K562 (cell line): ENCODE measurements around the gene MYO15B. TPM values are rescaled to one million over a fixed set of nuclear protein-coding genes. Genes with fewer than 3 reads are reported as not detected.

Experiments
- ATAC-seq: fragments of 200-7000 bp; cut with Tn5 transposase; 3 replicates; pipeline ENCODE4 v1.9.1; 2020; ENCODE audit warnings: moderate library complexity
- BruUV-seq: library from RNA; stranded (reverse); fragments of 400-500 nt; replicated peaks from 2 replicates; lab custom pipeline; 2021; lab: Mats Ljungman, UMichigan
- CTCF ChIA-PET: fragments of 300-600 bp; formaldehyde crosslinking; extraction: SDS; loops from one replicate; lab custom pipeline; 2021; ENCODE audit warnings: low intra/inter-chr PET ratio; lab: Yijun Ruan, JAX
- POLR2A ChIA-PET: fragments of 300-600, 350-650 bp; sonication (Branson Sonifier 250); formaldehyde crosslinking; extraction: SDS; loops from one replicate; lab custom pipeline; 2021; ENCODE audit warnings: antibody characterized with exemption, inconsistent platforms; lab: Yijun Ruan, JAX
- DNase-seq, 4 experiments: peaks; one replicate each; pipeline versions ENCODE4 v3.0.0 to v3.0.0-alpha.2; 2011 to 2018; ENCODE audit warnings: low spot score in 3 of 4, mixed read lengths in 3 of 4; ENCODE audit errors: extremely low read depth in 1 of 4
- FAIRE-seq: peaks from 2 replicates; lab custom pipeline; 2011; peaks lifted over from hg19 to GRCh38; lab: Jason Lieb, UNC
- H2AFZ ChIP-seq: 2 replicates; pipeline ENCODE4 v1.6.0; 2011; ENCODE audit warnings: low read depth, low read length, control low read depth, inconsistent platforms
- H3K27ac ChIP-seq: fragments of 200-600 bp; 3 replicates; pipeline ENCODE4 v1.8.0; 2011; ENCODE audit warnings: low read depth, mild to moderate bottlenecking, control low read depth, inconsistent platforms, low read length, moderate library complexity, mixed read lengths; ENCODE audit errors: extremely low read depth
- H3K27me3 ChIP-seq, 2 experiments: fragments of 300-600 bp in 1 of 2; 2 replicates in 1 of 2; 3 replicates in 1 of 2; pipeline versions ENCODE4 v1.6.0 to v1.8.0; 2011; ENCODE audit warnings: inconsistent platforms in 2 of 2, low read length in 2 of 2, mild to moderate bottlenecking in 1 of 2, mixed read lengths in 1 of 2, moderate library complexity in 1 of 2; ENCODE audit not compliant: control insufficient read depth in 2 of 2, insufficient read depth in 2 of 2
- H3K36me3 ChIP-seq: fragments of 300-600 bp; 3 replicates; pipeline ENCODE4 v1.8.0; 2011; ENCODE audit warnings: mild to moderate bottlenecking, low read length, inconsistent platforms; ENCODE audit not compliant: control insufficient read depth, insufficient read depth
- H3K4me1 ChIP-seq, 2 experiments: fragments of 200-600 bp in 1 of 2; replicated peaks in 1 of 2; 2 replicates in 1 of 2; 3 replicates in 1 of 2; pipeline versions ENCODE4 v1.5.1 to v1.8.0; 2011; ENCODE audit warnings: inconsistent platforms in 2 of 2, low read length in 2 of 2, mild to moderate bottlenecking in 1 of 2, mixed read lengths in 1 of 2, moderate library complexity in 1 of 2; ENCODE audit not compliant: control insufficient read depth in 2 of 2, insufficient read depth in 2 of 2
- H3K4me2 ChIP-seq: 2 replicates; pipeline ENCODE4 v1.6.1; 2011; ENCODE audit warnings: low read length, control low read depth, inconsistent platforms, mixed read lengths; ENCODE audit not compliant: insufficient read depth
- H3K4me3 ChIP-seq: fragments of 200-600 bp; sonication (generic), shearing (Covaris generic); 2 replicates; pipeline ENCODE4 v1.5.1; 2016; ENCODE audit warnings: control low read depth, inconsistent platforms
- H3K79me2 ChIP-seq: fragments of 200-600 bp; 3 replicates; pipeline ENCODE4 v1.8.0; 2011; ENCODE audit warnings: low read length, inconsistent platforms; ENCODE audit not compliant: control insufficient read depth, insufficient read depth
- H3K9ac ChIP-seq, 2 experiments: 2 replicates each; pipeline versions ENCODE4 v1.6.0 to v1.6.1; 2011; ENCODE audit warnings: low read depth in 2 of 2, low read length in 2 of 2, control low read depth in 1 of 2, inconsistent platforms in 1 of 2, mild to moderate bottlenecking in 1 of 2, mixed read lengths in 1 of 2; ENCODE audit not compliant: insufficient read depth in 1 of 2
- H3K9me1 ChIP-seq: one replicate; pipeline ENCODE4 v1.6.0; 2011; ENCODE audit warnings: inconsistent platforms, mild to moderate bottlenecking, low read length, moderate library complexity; ENCODE audit not compliant: control insufficient read depth, insufficient read depth
- H3K9me3 ChIP-seq: replicated peaks from 2 replicates; pipeline ENCODE4 v1.5.1; 2011; ENCODE audit warnings: low read depth, low read length, inconsistent platforms; ENCODE audit not compliant: control insufficient read depth, insufficient read depth
- H4K20me1 ChIP-seq: replicated peaks from 2 replicates; pipeline ENCODE4 v1.6.1; 2011; ENCODE audit warnings: low read length, inconsistent platforms, mixed read lengths; ENCODE audit not compliant: control insufficient read depth, insufficient read depth
- FOXO4 ChIP-seq: fragments of 450-650 bp; formaldehyde crosslinking; IDR thresholded peaks from 2 replicates; pipeline ENCODE4 v1.4.0; 2020; ENCODE audit warnings: mild to moderate bottlenecking, moderate library complexity
- GABPB2 ChIP-seq: fragments of 250-450 bp; sonication (Bioruptor Pico); conservative IDR thresholded peaks from 2 replicates; pipeline ENCODE4 v1.5.1; 2021; ENCODE audit warnings: mild to moderate bottlenecking
- GTF2E2 ChIP-seq: fragments of 200-800 bp; sonication (Bioruptor generic); IDR thresholded peaks from 2 replicates; pipeline ENCODE4 v1.6.1; 2016; ENCODE audit warnings: missing genetic modification characterization, missing compliant biosample characterization
- HSF4 ChIP-seq: fragments of 250-450 bp; sonication (Bioruptor Pico); IDR thresholded peaks from 2 replicates; pipeline ENCODE4 v2.1.2; 2022; ENCODE audit warnings: mild to moderate bottlenecking, moderate library complexity, borderline replicate concordance
- IRF2 ChIP-seq: sonication (generic); formaldehyde crosslinking; IDR thresholded peaks from 2 replicates; pipeline ENCODE4 v1.8.1; 2022; ENCODE audit warnings: mild to moderate bottlenecking, missing genetic modification reagents
- LEF1 ChIP-seq: fragments of 450-650 bp; IDR thresholded peaks from 2 replicates; pipeline ENCODE4 v1.6.1; 2016; ENCODE audit warnings: mild to moderate bottlenecking
- MAX ChIP-seq: sonication (generic); formaldehyde crosslinking; IDR thresholded peaks from 2 replicates; pipeline ENCODE4 v1.9.0; 2022; ENCODE audit warnings: mild to moderate bottlenecking, missing genetic modification reagents
- PCBP1 ChIP-seq: fragments of 200-400 bp; formaldehyde crosslinking; IDR thresholded peaks from 2 replicates; pipeline ENCODE4 v1.6.1; 2018; ENCODE audit warnings: mild to moderate bottlenecking, low read depth, low read length; ENCODE audit not compliant: poor library complexity, severe bottlenecking
- PHF21A ChIP-seq: fragments of 450-650 bp; IDR thresholded peaks from 2 replicates; pipeline ENCODE4 v1.6.1; 2017; ENCODE audit warnings: low read depth, borderline replicate concordance
- ZBTB34 ChIP-seq: fragments of 250-450 bp; sonication (Bioruptor Pico); IDR thresholded peaks from 2 replicates; pipeline ENCODE4 v1.8.0; 2021; ENCODE audit warnings: mild to moderate bottlenecking, moderate library complexity
- ZNF124 ChIP-seq: sonication (generic); formaldehyde crosslinking; IDR thresholded peaks from 2 replicates; pipeline ENCODE4 v1.8.1; 2022; ENCODE audit warnings: missing genetic modification reagents
- ZNF175 ChIP-seq: fragments of 200-800 bp; sonication (Bioruptor generic); IDR thresholded peaks from 2 replicates; pipeline ENCODE4 v1.6.1; 2016; ENCODE audit warnings: low read depth, mild to moderate bottlenecking, missing genetic modification characterization, missing compliant biosample characterization
- ZNF3 ChIP-seq: fragments of 250-450 bp; sonication (Bioruptor Pico); IDR thresholded peaks from 2 replicates; pipeline ENCODE4 v1.5.0; 2021; ENCODE audit warnings: mild to moderate bottlenecking, moderate library complexity
- WGBS: fragments of 100-300 bp; shearing (Covaris generic); methylation state at CpG from one replicate; pipeline ENCODE4 v1.1.6; 2016; ENCODE audit warnings: low coverage, mixed read lengths; ENCODE audit not compliant: insufficient coverage; ENCODE audit errors: missing lambda C conversion rate; 5-methylcytosine and 5-hydroxymethylcytosine counted together
- in situ Hi-C: fragments of 300-500 bp; cut with MboI; formaldehyde crosslinking; loops from 4 replicates; pipeline ENCODE4 v1.15.0; 2018; ENCODE audit warnings: inconsistent platforms, mixed read lengths
- intact Hi-C: fragments of 100-400 bp; cut with micrococcal nuclease; formaldehyde crosslinking; loops from 2 replicates; pipeline ENCODE4 v1.14.2; 2022
- polyA plus RNA-seq, 8 experiments: library from polyadenylated mRNA; depleted of rRNA in 4 of 8; stranded (reverse) in 5 of 8; unstranded in 3 of 8; fragments of >200 nt; fragmentation: Nextera tagmentation in 2 of 8; fragmentation: Illumina TruSeq in 1 of 8; extraction: Ambion mirVana in 2 of 8; extraction: Trizol in 1 of 8; gene quantifications; 2 replicates each; pipeline versions ENCODE4 v1.2.1 to v1.2.3, GENCODE V29; 2011 to 2014; ENCODE audit warnings: inconsistent platforms in 1 of 8, missing spikeins in 1 of 8
- total RNA-seq, 7 experiments: library from RNA; depleted of rRNA in 6 of 7; stranded (reverse); fragments of >200 nt in 6 of 7; fragmentation: Illumina TruSeq in 2 of 7; extraction: Trizol in 2 of 7; gene quantifications; 2 replicates each; pipeline versions ENCODE4 v1.2.1 to v1.2.3, GENCODE V29; 2011 to 2021; ENCODE audit warnings: low replicate concordance in 1 of 7

Gene MYO15B
- total and polyA plus RNA-seq, 9 of the 15 experiments (the other 6 are each of a cell fraction or from before 2014, with no cell fraction given), result 0.05 to 3.1 (median 0.83) TPM; not detected in 2

GRCh38 chr17:75542229-75542628, 45.4 kb upstream of the MYO15B start:
- 91% methylated on average over 8 of the region's 8 CpGs for WGBS
- H3K4me3 ChIP-seq, result no peak overlapping the region
- no TSS peak for BruUV-seq
- no peak overlapping the region for H2AFZ ChIP-seq
- H4K20me1 ChIP-seq, result peaks cover 10% of the 10 kb centered on the region; the same call in 1 of the 2 replicates
- in situ Hi-C loops (no loop called here), intact Hi-C loops (no loop called here)
- no peak overlapping the region for H3K27ac ChIP-seq
- no peak for ATAC-seq
- TF ChIP-seq ZBTB34 (CRISPR knock-in tag) (no peak), PHF21A (no peak)
- H3K36me3 ChIP-seq, result no peaks in the 10 kb centered on the region
- H3K9me3 ChIP-seq, result no peaks in the 10 kb centered on the region
- DNase-seq, result no peak
- CTCF ChIA-PET, result no interaction called here
- H3K4me1 ChIP-seq, result peaks cover 6 to 41% of the 10 kb centered on the region in 2 experiments; a peak in 3 of 5 replicates
- no peaks in the 10 kb centered on the region for H3K27me3 ChIP-seq
- POLR2A ChIA-PET, result interaction anchor here (0.6 to 1.2 kb wide), 5 partner anchors 8 to 388 kb away, joined by 3 to 4 read pairs (median 3); no protein-coding TSS in a partner anchor
- no peak for FAIRE-seq
- no peaks in the 10 kb centered on the region for H3K9me1 ChIP-seq
- H3K9ac ChIP-seq, result peak overlapping the region in 1 of 2 experiments; percentile 76; a peak in 2 of 4 replicates
- H3K4me2 ChIP-seq, result no peak overlapping the region
- H3K79me2 ChIP-seq, result no peaks in the 10 kb centered on the region

- intact Hi-C loops, result no loop called here
- Histone ChIP-seq H3K4me3 (no peak overlapping the region), H4K20me1 (peaks cover 10% of the 10 kb centered on the region; the same call in 1 of the 2 replicates), H3K9me3 (no peaks in the 10 kb centered on the region), H3K4me1 (peaks cover 6 to 41% of the 10 kb centered on the region in 2 experiments; a peak in 3 of 5 replicates), H3K4me2 (no peak overlapping the region), H3K36me3 (no peaks in the 10 kb centered on the region), H3K27ac (no peak overlapping the region), H3K9ac (peak overlapping the region in 1 of 2 experiments; percentile 26; a peak in 1 of 4 replicates), H2AFZ (no peak overlapping the region), H3K79me2 (no peaks in the 10 kb centered on the region), H3K27me3 (no peaks in the 10 kb centered on the region), H3K9me1 (no peaks in the 10 kb centered on the region)
- no peak for FAIRE-seq
- DNase-seq, result no peak
- ChIA-PET POLR2A (interaction anchor here (0.6 to 1.2 kb wide), 8 partner anchors 9 to 508 kb away, joined by 3 to 4 read pairs (median 4); no protein-coding TSS in a partner anchor), CTCF (no interaction called here)
- no peak for ATAC-seq
- BruUV-seq, result no TSS peak
- 72% methylated on average over 13 of the region's 15 CpGs for WGBS
- in situ Hi-C loops, result no loop called here
- TF ChIP-seq PCBP1 (no peak), LEF1 (no peak), ZNF3 (CRISPR knock-in tag) (no peak), MAX (CRISPR knock-in tag) (no peak), IRF2 (CRISPR knock-in tag) (no peak), HSF4 (CRISPR knock-in tag) (no peak), GTF2E2 (tag) (no peak), ZNF175 (CRISPR knock-in tag) (no peak), FOXO4 (CRISPR knock-in tag) (no peak), GABPB2 (no peak), ZNF124 (CRISPR knock-in tag) (no peak)
Observed at GRCh38 chr17:75542728-75543336, 44.8 kb upstream of the MYO15B start.
